Sigmoid colon (tissue), 4 donors: Measurements from ENCODE around the gene PLEKHM2.

Experiments
- CTCF ChIP-seq, 4 experiments: fragments of 450-650 bp in 3 of 4; fragments of 200-600 bp in 1 of 4; IDR thresholded peaks; one replicate each; pipeline ENCODE4 v1.5.1; 2016 to 2019; ENCODE audit warnings: antibody characterized with exemption in 4 of 4, mild to moderate bottlenecking in 3 of 4, moderate library complexity in 2 of 4
- EP300 ChIP-seq, 4 donors: sonication (generic); formaldehyde crosslinking; IDR thresholded peaks; one replicate each; pipeline ENCODE4 v1.6.1; 2017; ENCODE audit warnings: antibody characterized with exemption in 4 of 4
- POLR2A ChIP-seq, 2 donors: fragments of 450-650 bp; IDR thresholded peaks; one replicate each; pipeline ENCODE4 v1.6.1; 2016; ENCODE audit warnings: antibody characterized with exemption in 2 of 2, mild to moderate bottlenecking in 2 of 2, moderate library complexity in 2 of 2
- POLR2AphosphoS5 ChIP-seq, 4 donors: sonication (generic); formaldehyde crosslinking; IDR thresholded peaks; one replicate each; pipeline ENCODE4 v1.6.1; 2017; ENCODE audit warnings: antibody characterized with exemption in 4 of 4

DNA sequence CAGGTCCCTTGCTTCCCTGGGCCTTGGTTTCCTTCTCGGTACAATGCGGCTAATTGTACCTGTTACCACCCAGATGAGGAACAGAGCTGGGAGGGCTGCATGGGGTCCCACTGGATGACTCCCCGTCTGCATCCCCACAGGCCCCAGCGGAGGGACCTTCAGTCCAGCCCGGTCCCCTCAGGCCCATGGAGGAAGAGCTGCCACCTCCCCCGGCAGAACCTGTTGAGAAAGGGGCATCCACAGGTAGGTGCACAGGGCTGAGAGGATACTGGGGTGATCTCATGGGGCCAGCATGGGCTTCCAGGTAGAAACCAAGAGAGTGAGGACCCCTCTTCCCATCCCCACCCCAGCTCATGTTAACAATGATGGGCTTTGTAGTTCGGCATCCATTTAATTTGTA, 84.3 kb downstream of the PLEKHM2 start:
- TF ChIP-seq POLR2AphosphoS5 (IDR thresholded peaks at IDR 0.05) (no peak), EP300 (IDR thresholded peaks at IDR 0.05) (no peak), CTCF (IDR thresholded peaks at IDR 0.05) (no peak), POLR2A (IDR thresholded peaks at IDR 0.05) (no peak)
